NK-92 (cell line): ENCODE results near the gene SGMS1.

Experiments used
- DNase-seq: peaks from one replicate; lab custom pipeline; 2025; ENCODE audit not compliant: unreplicated experiment; lab: John Stamatoyannopoulos, UW

Gene SGMS1

GRCh38 chr10:50403074-50403473, 220.7 kb downstream of the SGMS1 start:
- no peak for DNase-seq

DNA sequence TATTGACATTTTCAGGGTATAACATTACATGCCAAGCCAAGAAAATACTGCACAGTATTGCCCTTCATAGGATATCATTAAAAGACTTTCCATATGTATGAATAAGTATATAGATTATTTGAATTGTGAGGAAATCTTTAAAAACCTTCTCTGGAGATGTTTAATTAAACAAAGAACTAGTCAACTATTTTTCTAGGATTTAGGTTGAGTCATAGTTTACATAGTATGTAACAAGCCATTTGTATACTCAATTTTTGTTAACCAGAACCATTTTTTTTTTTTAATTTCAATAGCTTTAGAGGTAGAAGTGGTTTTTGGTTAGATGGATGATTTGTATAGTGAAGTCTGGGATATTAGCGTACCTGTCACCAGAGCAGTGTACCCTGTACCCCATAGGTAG, 221.3 kb downstream of the SGMS1 start:
- no peak for DNase-seq

DNA sequence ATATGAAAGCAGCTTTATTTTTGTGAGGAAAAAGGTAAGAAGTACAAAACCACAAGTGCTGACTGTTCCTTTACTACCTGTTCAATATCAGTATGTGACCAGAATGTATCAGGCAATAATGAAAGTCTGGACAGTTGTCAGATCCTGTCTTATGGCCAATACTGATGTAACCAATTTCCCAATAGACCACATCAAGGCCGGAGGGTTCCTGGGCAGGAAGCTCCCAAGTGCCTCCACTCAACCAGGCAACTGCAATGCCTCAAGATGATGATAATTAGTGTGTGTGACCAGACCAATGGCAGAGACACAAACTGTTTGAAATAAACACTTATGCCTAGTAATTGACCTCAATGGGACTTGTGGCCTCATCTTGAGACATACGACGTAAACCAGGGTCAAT, 223.1 kb downstream of the SGMS1 start:
- no peak for DNase-seq

DNA sequence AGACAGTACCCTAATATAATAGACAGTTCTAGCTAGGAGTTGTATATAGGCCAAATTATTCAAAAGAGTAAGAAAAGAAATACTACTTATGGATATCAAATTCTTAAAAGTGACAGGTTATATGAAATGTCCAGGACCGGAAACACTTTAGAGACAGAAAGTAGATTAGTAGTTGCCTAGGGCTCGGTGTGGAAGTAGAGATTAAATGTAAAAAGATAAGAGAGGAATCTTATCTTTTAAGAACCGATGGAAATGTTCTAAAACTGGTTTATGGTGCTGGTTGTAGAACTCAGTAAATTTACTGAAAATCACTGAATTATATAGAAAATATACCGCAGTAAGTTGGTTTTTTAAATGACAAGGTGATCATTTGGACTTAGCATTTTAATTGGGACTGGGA, 224.9 kb downstream of the SGMS1 start:
- DNase-seq: no peak

- no peak for DNase-seq
These were observed 225.4 kb downstream of the SGMS1 start for GRCh38 chr10:50398381-50398780.

- no peak for DNase-seq
These were observed 226.2 kb downstream of the SGMS1 start for GRCh38 chr10:50397312-50398140.

DNA sequence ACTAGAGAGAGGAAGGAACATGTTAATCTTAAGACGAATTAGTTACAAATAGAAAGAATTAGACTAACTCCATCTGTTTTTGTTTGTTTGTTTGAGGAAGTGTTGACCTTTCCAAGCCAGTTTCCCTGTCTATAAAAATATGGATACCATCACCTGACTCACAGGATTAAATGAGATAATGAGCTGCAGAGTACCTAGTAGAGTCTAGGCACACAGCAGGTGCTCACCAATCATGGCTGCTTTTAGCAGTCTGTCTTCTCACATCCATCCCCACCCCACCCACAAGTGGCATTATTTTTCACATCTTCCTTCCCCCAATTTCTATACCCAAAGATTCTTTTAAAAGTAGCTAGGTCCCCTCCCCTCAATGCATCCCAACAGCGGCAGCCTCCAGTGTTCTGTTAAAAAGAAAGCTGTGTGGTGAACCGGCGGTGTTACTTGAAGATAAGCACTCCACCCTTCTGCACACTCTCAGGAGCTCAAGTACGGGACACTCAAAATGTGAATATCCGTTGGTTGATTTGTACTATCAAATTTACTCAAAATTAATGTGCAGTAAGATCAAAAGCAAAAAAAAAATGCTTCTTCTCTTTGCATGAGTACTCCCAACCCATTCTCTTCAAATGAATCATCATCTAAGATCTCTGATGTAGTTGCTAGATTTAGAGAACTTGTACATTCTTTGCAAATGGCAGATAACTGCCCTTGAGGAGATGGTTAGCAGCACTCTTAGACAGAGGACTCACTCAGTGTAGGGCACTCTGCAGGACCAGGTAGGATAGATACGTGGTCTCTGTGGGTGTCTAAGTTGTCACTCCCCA, 227.1 kb downstream of the SGMS1 start:
- no peak for DNase-seq

- DNase-seq: no peak
These were observed 227.9 kb downstream of the SGMS1 start for GRCh38 chr10:50395851-50396250.

DNA sequence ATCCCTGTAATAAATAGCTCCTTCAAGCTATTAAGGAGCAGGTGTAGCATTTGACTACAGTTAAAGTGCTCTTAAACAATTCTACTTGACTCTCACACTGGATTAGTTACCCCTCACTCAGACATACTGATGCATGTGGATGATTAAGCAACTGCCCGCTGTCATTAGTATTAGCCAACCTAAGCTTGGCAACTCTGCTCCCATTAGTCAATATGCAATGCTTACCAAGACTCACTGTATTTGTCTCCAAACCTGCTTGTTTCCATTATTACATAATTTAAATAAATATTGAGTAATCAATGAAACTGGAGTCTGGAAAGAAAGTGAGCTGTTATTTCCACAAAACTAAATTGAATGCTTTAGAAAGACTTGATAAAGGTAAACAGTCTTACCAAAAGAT, 228.5 kb downstream of the SGMS1 start:
- DNase-seq: no peak

GRCh38 chr10:50394832-50395231, 228.9 kb downstream of the SGMS1 start:
- no peak for DNase-seq

GRCh38 chr10:50393784-50394467, 229.8 kb downstream of the SGMS1 start:
- DNase-seq: no peak

GRCh38 chr10:50392966-50393718, 230.6 kb downstream of the SGMS1 start:
- no peak for DNase-seq

- no peak for DNase-seq
These were observed 231.3 kb downstream of the SGMS1 start for GRCh38 chr10:50392426-50392825.

DNA sequence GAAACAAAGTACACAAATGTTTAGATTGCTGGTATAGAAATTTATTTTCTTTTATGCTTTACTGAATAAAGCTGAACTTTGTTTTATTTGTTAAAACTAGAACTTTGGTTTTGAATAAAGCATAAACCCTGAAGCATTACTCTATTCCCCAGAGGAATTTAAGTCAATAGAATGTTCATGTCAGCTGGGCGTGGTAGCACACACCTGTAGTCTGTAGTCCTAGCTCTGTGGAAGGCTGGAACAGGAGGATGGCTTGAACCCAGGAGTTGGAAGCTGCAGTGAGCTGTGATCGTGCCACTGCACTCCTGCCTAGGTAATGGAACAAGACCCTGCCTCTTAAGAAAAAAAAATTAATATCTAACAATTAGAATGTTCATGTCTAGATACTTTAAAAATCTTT, 233.5 kb downstream of the SGMS1 start:
- no peak for DNase-seq

DNA sequence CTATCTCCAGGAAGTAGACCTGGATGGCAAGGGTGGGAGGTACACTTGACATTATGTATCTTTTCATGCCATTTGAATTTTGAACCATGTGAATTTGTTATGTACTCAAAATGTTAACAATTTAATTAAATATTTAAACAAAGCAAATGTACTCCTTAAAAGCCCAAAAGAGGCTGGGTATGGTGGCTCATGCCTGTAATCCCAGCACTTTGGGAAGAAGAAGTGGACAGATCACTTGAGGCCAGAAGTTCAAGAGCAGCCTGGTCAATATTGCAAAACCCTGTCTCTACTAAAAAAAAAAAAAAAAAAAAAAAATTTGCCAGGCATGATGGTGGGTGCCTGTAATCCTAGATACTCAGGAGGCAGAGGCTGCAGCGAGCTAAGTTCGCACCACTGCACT, 235.6 kb downstream of the SGMS1 start:
- DNase-seq: no peak

DNA sequence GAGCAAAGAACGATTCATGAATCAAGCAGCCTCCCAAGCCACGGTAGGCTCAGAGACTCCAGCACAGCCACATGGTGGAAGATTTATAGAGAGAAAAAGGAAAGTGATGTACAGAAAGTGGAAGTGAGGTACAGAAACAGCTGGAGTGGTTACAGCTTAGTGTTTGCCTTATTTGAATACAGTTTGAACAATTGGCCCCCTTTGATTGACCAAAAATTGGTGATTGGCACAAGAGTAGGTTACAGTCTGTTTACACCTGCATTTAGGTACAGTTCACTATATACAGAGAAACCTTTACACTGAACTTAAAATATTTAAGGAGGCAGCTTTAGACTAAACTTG, 236.1 kb downstream of the SGMS1 start:
- no peak for DNase-seq

DNA sequence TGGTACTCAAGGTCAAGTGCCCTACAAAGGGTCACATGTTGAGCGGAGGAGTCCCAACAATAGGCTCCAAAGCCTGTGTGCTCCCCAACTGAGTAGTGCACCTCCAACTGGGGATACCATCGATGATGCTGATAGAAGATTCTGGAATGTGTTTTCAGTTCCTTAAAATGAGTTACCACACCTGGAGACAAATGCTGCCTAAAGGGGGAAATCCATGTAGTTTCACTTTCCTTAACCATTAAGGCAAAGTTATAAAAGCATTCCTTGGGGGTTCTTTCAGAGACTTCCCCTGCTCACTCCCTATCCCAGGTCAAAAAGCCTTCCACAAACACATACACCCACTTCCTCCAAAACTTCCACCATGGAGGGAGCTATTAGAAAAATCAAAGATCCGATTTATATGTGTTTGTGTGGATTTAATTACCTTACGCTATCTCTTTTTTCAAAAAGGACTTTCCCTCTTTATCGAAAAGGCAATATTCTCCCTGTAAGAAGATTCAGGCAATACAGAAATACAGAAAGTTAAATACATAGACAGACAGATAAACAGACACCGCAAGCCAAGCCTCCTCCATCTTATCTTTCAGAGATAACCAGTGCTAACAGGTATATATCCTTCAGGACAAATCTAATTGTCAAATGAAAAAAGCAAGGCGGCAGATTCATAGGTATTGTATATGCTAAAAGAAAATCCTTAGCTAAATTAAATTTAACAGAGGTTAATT, 236.6 kb downstream of the SGMS1 start:
- no peak for DNase-seq

DNA sequence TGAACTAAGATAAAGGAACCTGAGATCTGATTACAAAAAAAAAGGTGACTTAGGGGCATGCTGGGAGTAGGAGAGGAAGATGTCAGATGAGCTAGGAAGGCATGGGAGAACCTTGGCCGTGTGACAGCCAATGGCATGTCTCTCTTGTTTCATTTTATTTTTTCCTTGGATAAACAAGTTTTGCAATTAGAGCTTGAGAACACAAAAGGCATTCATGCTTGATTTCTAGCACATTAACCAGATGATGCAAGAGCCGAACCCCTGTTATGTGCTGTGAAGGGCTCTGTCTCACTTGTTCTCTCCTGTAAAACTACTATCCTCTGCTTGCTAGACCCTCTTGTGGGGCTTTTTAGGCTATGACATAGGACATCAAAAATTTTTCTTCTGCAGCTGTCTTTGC, 238.1 kb downstream of the SGMS1 start:
- no peak for DNase-seq

- DNase-seq: no peak
These were observed 238.9 kb downstream of the SGMS1 start for GRCh38 chr10:50384898-50385297.

- no peak for DNase-seq
These were observed 239.5 kb downstream of the SGMS1 start for GRCh38 chr10:50384238-50384637.
